ENCODE results near the gene LGR5. TPM values are rescaled to one million over a fixed set of nuclear protein-coding genes. Genes with fewer than 3 reads are reported as not detected.

Gene LGR5
- total and polyA plus RNA-seq, 9 of the 15 experiments (the other 6 are each of a cell fraction or from before 2014, with no cell fraction given) = not detected

- peak; percentile 69; the same call in 1 of the 2 replicates for TF ChIP-seq REST (IDR thresholded peaks at IDR 0.05; ENCODE audit: borderline replicate concordance)
- TF ChIP-seq REST (CRISPR knock-in tag; IDR thresholded peaks at IDR 0.05; ENCODE audit: low read depth) = no peak
- no peak for TF ChIP-seq ZNF280A (IDR thresholded peaks at IDR 0.05; ENCODE audit: low read depth, partially characterized antibody)
- TF ChIP-seq ZNF695 (CRISPR knock-in tag; IDR thresholded peaks at IDR 0.05) = no peak
- TF ChIP-seq TEAD4 (IDR thresholded peaks at IDR 0.05; ENCODE audit: low read length) = no peak
- TF ChIP-seq TEAD4 (CRISPR knock-in tag; IDR thresholded peaks at IDR 0.05; ENCODE audit: borderline replicate concordance) = no peak
- 0 out of 4 replicates have a peak, but pooled peaks of 1 of the 2 experiments have one; percentile 52 for TF ChIP-seq ARNT (IDR thresholded peaks at IDR 0.05)
- peak; percentile 74 for TF ChIP-seq SMC3 (conservative IDR thresholded peaks at IDR 0.05; ENCODE audit: insufficient read depth, low read depth, low read length)
- TF ChIP-seq SNIP1 (IDR thresholded peaks at IDR 0.05; ENCODE audit: low read depth) = no peak
- TF ChIP-seq MCM5 (IDR thresholded peaks at IDR 0.05; ENCODE audit: low read depth) = no peak
- TF ChIP-seq POLR2A (conservative IDR thresholded peaks at IDR 0.05) = no peak
- TF ChIP-seq RAD21 (CRISPR knock-in tag; conservative IDR thresholded peaks at IDR 0.05 in 1 of 2, IDR thresholded peaks at IDR 0.05 in 1 of 2) = peak; percentile 63 to 89
- TF ChIP-seq MEF2A (IDR thresholded peaks at IDR 0.05; ENCODE audit: control insufficient read depth, low read depth, low read length) = peak; percentile 97
- TF ChIP-seq MEIS2 (IDR thresholded peaks at IDR 0.05; ENCODE audit: partially characterized antibody) = no peak
- peak; percentile 25; the same call in 1 of the 2 replicates for TF ChIP-seq GATA2 (CRISPR knock-in tag; IDR thresholded peaks at IDR 0.05)
- no peak for TF ChIP-seq FIP1L1 (IDR thresholded peaks at IDR 0.05; ENCODE audit: low read depth, low read length, poor library complexity, severe bottlenecking)
- no peak for TF ChIP-seq CTCFL (IDR thresholded peaks at IDR 0.05; ENCODE audit: borderline replicate concordance, insufficient read depth, low read depth, low read length, poor library complexity, severe bottlenecking)
Measured at GRCh38 chr12:71392521-71393145, 47.0 kb upstream of the LGR5 start (continued).

All from K562 (cell line).